HG02571 (cell line): ENCODE results near the gene BAG2.

Experiments used
- ATAC-seq: cut with Tn5 transposase; IDR thresholded peaks from one replicate; pipeline ENCODE4 v1.9.1; 2021; ENCODE audit warnings: mild to moderate bottlenecking, moderate library complexity; ENCODE audit not compliant: unreplicated experiment

BAG2 gene

GRCh38 chr6:57173886-57174510 is 1.9 kb downstream of the BAG2 start:
- no peak for ATAC-seq

GRCh38 chr6:57174511-57174907 is 2.4 kb downstream of the BAG2 start:
- no peak for ATAC-seq

GRCh38 chr6:57177545-57178265 is 5.6 kb downstream of the BAG2 start:
- no peak for ATAC-seq

DNA sequence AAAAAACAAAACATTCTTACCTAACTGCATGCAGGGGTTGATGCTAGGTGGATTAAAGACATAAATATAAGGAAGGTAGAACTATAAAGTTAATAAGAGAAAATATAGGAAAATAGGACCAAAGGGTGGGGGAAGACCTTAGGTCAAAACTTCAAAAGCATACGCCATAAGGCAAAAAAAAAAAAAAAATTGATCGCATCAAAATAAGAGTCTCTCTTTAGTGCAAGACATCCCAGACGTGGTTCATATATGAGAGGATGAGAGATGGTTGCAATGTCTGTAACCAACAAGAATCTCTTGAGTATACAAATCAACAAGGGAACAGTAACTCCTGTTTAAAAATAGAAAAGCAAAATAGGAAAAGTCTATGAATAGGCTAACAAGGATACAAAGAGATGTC is 8.5 kb downstream of the BAG2 start:
- ATAC-seq, result no peak

DNA sequence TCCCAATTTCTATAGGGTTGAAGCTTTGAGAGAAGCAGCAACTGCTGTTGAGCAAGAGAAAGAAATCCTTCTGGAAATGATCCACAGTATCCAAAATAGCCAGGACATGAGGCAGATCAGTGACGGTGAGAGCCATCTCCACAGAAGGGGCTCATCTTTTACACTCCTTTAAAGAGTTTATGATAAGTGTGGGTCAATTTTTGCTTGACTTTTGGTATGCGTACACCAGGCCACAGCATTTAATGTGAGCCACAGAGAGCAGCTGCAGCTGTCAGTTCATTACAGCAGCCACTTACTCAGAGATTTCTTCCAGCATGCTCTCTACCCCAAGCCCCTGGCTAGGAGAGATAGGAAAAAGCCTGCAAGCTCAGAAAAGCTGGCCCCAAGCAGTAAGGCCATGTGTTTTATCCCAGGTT is 9.9 kb downstream of the BAG2 start:
- ATAC-seq, result no peak

- no peak for ATAC-seq
These were observed 11.2 kb downstream of the BAG2 start for GRCh38 chr6:57183336-57183735.

GRCh38 chr6:57190140-57190539 is 18.0 kb downstream of the BAG2 start:
- ATAC-seq, result no peak

DNA sequence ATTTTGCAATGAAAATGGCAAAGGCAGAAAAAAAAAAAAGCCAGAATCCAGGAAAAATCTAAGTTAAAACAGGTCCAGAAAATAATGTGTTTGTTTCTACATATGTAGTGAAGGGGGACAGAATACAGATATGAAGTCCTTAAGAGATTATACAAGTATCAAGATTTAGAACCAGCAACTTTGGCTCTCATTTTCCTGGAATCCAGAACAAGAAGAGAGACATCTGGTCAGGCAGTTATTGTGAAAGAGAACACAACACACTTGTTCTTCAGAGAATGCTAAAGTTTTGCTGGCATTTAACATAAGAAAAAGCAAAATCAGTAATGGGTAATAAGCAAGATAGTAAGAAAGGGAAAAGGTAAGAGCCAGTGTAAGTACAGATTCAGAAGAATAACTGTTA is 21.1 kb downstream of the BAG2 start:
- no peak for ATAC-seq

- no peak for ATAC-seq
These were observed 23.3 kb downstream of the BAG2 start for GRCh38 chr6:57195457-57195856.

GRCh38 chr6:57198926-57199636 is 27.0 kb downstream of the BAG2 start:
- no peak for ATAC-seq

DNA sequence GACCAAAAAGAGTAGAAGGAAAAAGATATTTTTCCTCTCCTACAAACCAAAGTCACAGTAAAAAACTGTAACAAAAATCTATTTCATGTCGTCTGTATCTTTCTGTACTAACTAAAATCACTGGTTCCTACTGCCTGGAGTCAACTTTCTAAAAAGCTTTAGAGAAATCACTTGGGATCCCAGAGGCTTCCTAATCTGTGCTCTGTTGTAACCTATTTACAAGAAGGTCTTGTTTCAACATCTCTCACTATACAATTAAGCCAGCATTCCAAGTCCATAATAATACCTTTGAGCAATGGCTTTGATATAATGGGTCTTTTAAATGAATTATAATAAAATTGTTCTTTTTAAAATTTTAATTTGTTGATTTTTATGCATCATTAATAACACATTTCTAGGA is 29.6 kb downstream of the BAG2 start:
- no peak for ATAC-seq

- ATAC-seq, result no peak
These were observed 33.6 kb downstream of the BAG2 start for GRCh38 chr6:57205550-57206328.

- ATAC-seq, result no peak
These were observed 35.0 kb downstream of the BAG2 start for GRCh38 chr6:57207141-57207540.

- ATAC-seq, result no peak
These were observed 35.7 kb downstream of the BAG2 start for GRCh38 chr6:57207872-57208271.

DNA sequence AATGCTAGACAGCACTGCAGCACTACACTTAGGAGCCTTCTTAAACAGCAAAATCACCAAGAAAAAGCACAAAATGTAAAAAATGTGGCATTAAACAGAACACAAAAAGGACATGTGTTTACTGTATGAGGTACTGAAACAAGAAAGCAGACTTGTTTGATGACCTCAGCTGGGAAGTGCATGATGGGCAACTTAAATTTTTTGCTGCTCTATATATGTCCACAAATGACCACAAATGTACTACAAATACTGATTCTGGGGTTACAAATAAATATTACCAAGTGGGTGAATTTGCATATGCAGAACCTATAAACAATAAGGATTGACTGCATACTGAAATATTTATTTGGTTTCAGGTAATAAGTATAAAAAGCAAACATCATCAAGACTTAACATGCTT is 36.9 kb downstream of the BAG2 start:
- no peak for ATAC-seq

GRCh38 chr6:57210060-57210459 is 37.9 kb downstream of the BAG2 start:
- no peak for ATAC-seq

DNA sequence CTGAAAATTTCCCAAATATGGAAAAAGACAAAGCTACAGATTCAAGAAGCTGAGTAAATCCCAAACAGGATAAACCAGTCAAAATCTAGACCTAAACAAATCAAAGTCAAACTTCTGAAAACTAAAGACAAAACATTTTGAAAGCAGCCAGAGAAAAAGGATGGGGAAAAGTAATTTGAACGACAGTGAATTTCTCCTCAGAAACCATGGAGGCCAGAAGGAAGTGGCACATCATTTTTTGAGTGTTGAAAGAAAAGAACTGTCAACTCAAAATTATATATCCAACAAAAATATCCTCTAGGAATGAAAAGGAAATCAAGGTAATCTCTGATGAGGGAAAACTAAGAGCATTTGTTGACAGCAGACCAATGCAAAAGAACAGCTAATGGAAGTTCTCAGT is 43.1 kb downstream of the BAG2 start:
- no peak for ATAC-seq

GRCh38 chr6:57216235-57217101 is 44.3 kb downstream of the BAG2 start:
- ATAC-seq, result no peak

GRCh38 chr6:57217270-57217669 is 45.1 kb downstream of the BAG2 start:
- ATAC-seq, result no peak

- no peak for ATAC-seq
These were observed 48.1 kb downstream of the BAG2 start for GRCh38 chr6:57220083-57220703.
